NK-92 (cell line): ENCODE measurements around the gene NID2.

Experiments
- DNase-seq: peaks from one replicate; lab custom pipeline; 2025; ENCODE audit not compliant: unreplicated experiment; lab: John Stamatoyannopoulos, UW

Gene NID2

GRCh38 chr14:52026901-52027300 is 42.0 kb downstream of the NID2 start:
- no peak for DNase-seq

- DNase-seq, result no peak
Measured at GRCh38 chr14:52026017-52026660, 42.7 kb downstream of the NID2 start.

GRCh38 chr14:52025310-52025709 is 43.5 kb downstream of the NID2 start:
- no peak for DNase-seq

- no peak for DNase-seq
Measured at GRCh38 chr14:52023518-52023917, 45.3 kb downstream of the NID2 start.

- no peak for DNase-seq
Measured at GRCh38 chr14:52021957-52022600, 46.8 kb downstream of the NID2 start.

- DNase-seq, result no peak
Measured at GRCh38 chr14:52020866-52021717, 47.8 kb downstream of the NID2 start.

GRCh38 chr14:52020161-52020714 is 48.6 kb downstream of the NID2 start:
- no peak for DNase-seq

GRCh38 chr14:52018970-52019369 is 49.9 kb downstream of the NID2 start:
- no peak for DNase-seq

- no peak for DNase-seq
Measured at GRCh38 chr14:52018252-52018651, 50.6 kb downstream of the NID2 start.

- DNase-seq, result no peak
Measured at GRCh38 chr14:52015411-52016030, 53.3 kb downstream of the NID2 start.

- no peak for DNase-seq
Measured at GRCh38 chr14:52014601-52015267, 54.1 kb downstream of the NID2 start.

GRCh38 chr14:52013984-52014600 is 54.8 kb downstream of the NID2 start:
- DNase-seq, result no peak

- DNase-seq, result no peak
Measured at GRCh38 chr14:52012635-52013034, 56.2 kb downstream of the NID2 start.

- no peak for DNase-seq
Measured at GRCh38 chr14:52011523-52011922, 57.3 kb downstream of the NID2 start.

- DNase-seq, result no peak
Measured at GRCh38 chr14:52010173-52010693, 58.6 kb downstream of the NID2 start.

- DNase-seq, result no peak
Measured at GRCh38 chr14:52008136-52008535, 60.7 kb downstream of the NID2 start.

GRCh38 chr14:52007637-52008036 is 61.2 kb downstream of the NID2 start:
- DNase-seq, result no peak

GRCh38 chr14:52007211-52007610 is 61.6 kb downstream of the NID2 start:
- DNase-seq, result no peak

GRCh38 chr14:52006361-52006760 is 62.5 kb downstream of the NID2 start:
- DNase-seq, result no peak

- no peak for DNase-seq
Measured at GRCh38 chr14:52005625-52006024, 63.2 kb downstream of the NID2 start.
